ENCODE data around the gene CELF1.

Gene CELF1

DNA sequence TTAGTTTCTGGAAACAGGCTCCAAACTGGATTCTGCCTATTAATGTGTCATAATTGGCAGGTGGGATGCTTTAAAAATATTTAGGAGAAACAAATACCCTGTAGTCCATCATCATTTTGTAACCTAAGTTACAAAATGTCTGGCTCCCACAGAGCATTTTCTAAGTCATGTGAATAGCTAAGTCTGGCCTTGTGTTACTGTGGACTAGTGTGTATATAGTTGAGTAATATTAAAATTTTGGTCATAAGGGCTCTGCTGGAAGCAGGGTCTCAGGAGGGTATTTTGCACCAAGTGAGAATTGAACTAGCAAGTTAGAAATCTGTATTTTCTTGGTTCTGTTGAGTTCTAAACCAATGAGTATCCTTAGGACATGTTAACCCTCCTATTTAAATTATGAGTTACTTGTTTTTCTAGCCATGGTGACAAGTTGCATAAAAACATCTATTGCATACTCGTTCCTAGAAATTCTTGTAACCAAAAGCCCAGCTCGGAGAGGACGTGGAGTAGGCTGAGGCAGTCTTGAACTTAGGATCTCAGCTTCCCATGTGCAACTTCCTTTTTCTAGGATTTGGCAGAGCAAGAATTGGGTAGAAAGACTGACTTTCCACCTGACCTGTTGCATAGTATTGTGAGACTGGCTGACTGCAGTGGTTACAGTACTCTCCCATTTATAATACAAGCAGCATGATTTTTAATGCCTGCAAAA is 17.9 kb upstream of the CELF1 start:
- Histone ChIP-seq H2AFZ (ENCODE audit: low read length) (no peak overlapping the region), H3K27ac (ENCODE audit: low read length) (no peak overlapping the region), H3F3A (ENCODE audit: insufficient read depth, low read length) (no peaks in the 10 kb centered on the region), H3K27me3 (replicated peaks; ENCODE audit: insufficient read depth, low read length) (no peaks in the 10 kb centered on the region), H3K9ac (ENCODE audit: low read length) (no peak overlapping the region), H3K9me3 (replicated peaks; ENCODE audit: insufficient read depth, low read length) (no peaks in the 10 kb centered on the region), H3K79me2 (ENCODE audit: low read length) (peaks cover 78% of the 10 kb centered on the region), H3K9me2 (replicated peaks; ENCODE audit: insufficient read depth, low read length) (no peaks in the 10 kb centered on the region), H4K20me1 (ENCODE audit: insufficient read depth, low read length) (no peaks in the 10 kb centered on the region), H3K4me1 (ENCODE audit: low read length) (0 out of 2 replicates have a peak, but pooled peaks cover 4% of the 10 kb centered on the region), H3K36me3 (replicated peaks; ENCODE audit: insufficient read depth, low read length) (peaks cover 4% of the 10 kb centered on the region; the same call in 1 of the 2 replicates), H3K4me3 (ENCODE audit: low read length) (no peak overlapping the region), H3K4me2 (ENCODE audit: low read depth, low read length) (no peak overlapping the region)
- TF ChIP-seq CTCF (IDR thresholded peaks at IDR 0.05; ENCODE audit: low read length) (no peak), EZH2 (optimal IDR thresholded peaks at IDR 0.05; ENCODE audit: low read depth, low read length) (no peak), EZH2phosphoT487 (IDR thresholded peaks at IDR 0.05; ENCODE audit: low read length) (no peak)
- no peak for DNase-seq

DNA sequence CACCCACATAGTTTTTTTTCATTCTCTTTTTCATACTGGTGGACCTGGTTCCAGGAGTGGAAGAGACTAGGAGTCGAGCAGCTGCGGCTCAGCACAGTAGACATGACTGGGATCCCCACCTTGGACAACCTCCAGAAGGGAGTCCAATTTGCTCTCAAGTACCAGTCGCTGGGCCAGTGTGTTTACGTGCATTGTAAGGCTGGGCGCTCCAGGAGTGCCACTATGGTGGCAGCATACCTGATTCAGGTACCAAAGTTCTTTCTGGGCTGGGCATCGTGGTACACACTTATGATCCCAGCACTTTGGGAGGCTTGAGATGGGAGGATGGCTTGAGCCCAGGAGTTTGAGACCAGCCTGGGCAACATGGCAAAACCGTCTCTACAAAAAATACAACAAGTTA is 16.7 kb upstream of the CELF1 start:
- peaks cover 76% of the 10 kb centered on the region for H3K79me2 ChIP-seq (ENCODE audit: low read length)
- no peak overlapping the region for H2AFZ ChIP-seq (ENCODE audit: low read length)
- H3K27ac ChIP-seq (ENCODE audit: low read length), result no peak overlapping the region
- TF ChIP-seq EZH2phosphoT487 (IDR thresholded peaks at IDR 0.05; ENCODE audit: low read length) (no peak), CTCF (IDR thresholded peaks at IDR 0.05; ENCODE audit: low read length) (no peak), EZH2 (optimal IDR thresholded peaks at IDR 0.05; ENCODE audit: low read depth, low read length) (no peak)
- no peaks in the 10 kb centered on the region for H3K9me2 ChIP-seq (replicated peaks; ENCODE audit: insufficient read depth, low read length)
- H3K4me3 ChIP-seq (ENCODE audit: low read length), result no peak overlapping the region
- H3F3A ChIP-seq (ENCODE audit: insufficient read depth, low read length), result no peaks in the 10 kb centered on the region
- no peaks in the 10 kb centered on the region for H3K9me3 ChIP-seq (replicated peaks; ENCODE audit: insufficient read depth, low read length)
- H3K4me2 ChIP-seq (ENCODE audit: low read depth, low read length), result no peak overlapping the region
- peaks cover 8% of the 10 kb centered on the region; the same call in 1 of the 2 replicates for H3K4me1 ChIP-seq (ENCODE audit: low read length)
- H3K9ac ChIP-seq (ENCODE audit: low read length), result no peak overlapping the region
- no peaks in the 10 kb centered on the region for H4K20me1 ChIP-seq (ENCODE audit: insufficient read depth, low read length)
- H3K36me3 ChIP-seq (replicated peaks; ENCODE audit: insufficient read depth, low read length), result no peaks in the 10 kb centered on the region; the same call in 1 of the 2 replicates
- DNase-seq, result no peak
- H3K27me3 ChIP-seq (replicated peaks; ENCODE audit: insufficient read depth, low read length), result no peaks in the 10 kb centered on the region

- peak; percentile 37 for DNase-seq
- Histone ChIP-seq H3K4me2 (ENCODE audit: low read depth, low read length) (peak overlapping the region; percentile 53), H3K9ac (ENCODE audit: low read length) (peak overlapping the region; percentile 92), H3K79me2 (ENCODE audit: low read length) (peaks cover 50% of the 10 kb centered on the region), H3F3A (ENCODE audit: insufficient read depth, low read length) (no peaks in the 10 kb centered on the region), H3K4me3 (ENCODE audit: low read length) (peak overlapping the region; percentile 98), H3K27me3 (replicated peaks; ENCODE audit: insufficient read depth, low read length) (no peaks in the 10 kb centered on the region), H3K36me3 (replicated peaks; ENCODE audit: insufficient read depth, low read length) (no peaks in the 10 kb centered on the region), H3K9me3 (replicated peaks; ENCODE audit: insufficient read depth, low read length) (no peaks in the 10 kb centered on the region), H4K20me1 (ENCODE audit: insufficient read depth, low read length) (no peaks in the 10 kb centered on the region), H3K27ac (ENCODE audit: low read length) (no peak overlapping the region; the same call in 1 of the 2 replicates), H3K4me1 (ENCODE audit: low read length) (peaks cover 8% of the 10 kb centered on the region; the same call in 1 of the 2 replicates), H2AFZ (ENCODE audit: low read length) (peak overlapping the region; percentile 97), H3K9me2 (replicated peaks; ENCODE audit: insufficient read depth, low read length) (no peaks in the 10 kb centered on the region)
- no peak for TF ChIP-seq CTCF (IDR thresholded peaks at IDR 0.05; ENCODE audit: low read length)
These were observed 13.3 kb upstream of the CELF1 start for GRCh38 chr11:47566149-47566698.

Data from MM.1S (cell line).